Duodenal mucosa (tissue), 2 donors: ENCODE measurements around the gene MEIS2.

Source experiments
- H3K27ac ChIP-seq: one replicate; pipeline ENCODE4 v1.7.0; 2013; ENCODE audit warnings: low read depth, low read length
- H3K27me3 ChIP-seq, 2 donors: one replicate each; pipeline ENCODE4 v1.7.0; 2013; ENCODE audit warnings: low read length in 2 of 2, control low read depth in 1 of 2; ENCODE audit not compliant: insufficient read depth in 2 of 2, control insufficient read depth in 1 of 2
- H3K36me3 ChIP-seq, 2 donors: one replicate each; pipeline ENCODE4 v1.7.0; 2013; ENCODE audit warnings: low read length in 2 of 2, control low read depth in 1 of 2; ENCODE audit not compliant: insufficient read depth in 2 of 2, control insufficient read depth in 1 of 2
- H3K4me1 ChIP-seq, 2 donors: one replicate each; pipeline ENCODE4 v1.7.0; 2013; ENCODE audit warnings: low read length in 2 of 2, control low read depth in 1 of 2; ENCODE audit not compliant: insufficient read depth in 2 of 2, control insufficient read depth in 1 of 2
- H3K4me3 ChIP-seq, 2 donors: one replicate each; pipeline ENCODE4 v1.7.0; 2013; ENCODE audit warnings: low read length in 2 of 2, low read depth in 1 of 2
- H3K9ac ChIP-seq, 2 donors: one replicate each; pipeline ENCODE4 v1.7.0; 2013; ENCODE audit warnings: low read length in 2 of 2, low read depth in 1 of 2
- H3K9me3 ChIP-seq, 2 donors: one replicate each; pipeline ENCODE4 v1.7.0; 2013; ENCODE audit warnings: low read length in 2 of 2, control low read depth in 1 of 2; ENCODE audit not compliant: control insufficient read depth in 1 of 2

Gene MEIS2

DNA sequence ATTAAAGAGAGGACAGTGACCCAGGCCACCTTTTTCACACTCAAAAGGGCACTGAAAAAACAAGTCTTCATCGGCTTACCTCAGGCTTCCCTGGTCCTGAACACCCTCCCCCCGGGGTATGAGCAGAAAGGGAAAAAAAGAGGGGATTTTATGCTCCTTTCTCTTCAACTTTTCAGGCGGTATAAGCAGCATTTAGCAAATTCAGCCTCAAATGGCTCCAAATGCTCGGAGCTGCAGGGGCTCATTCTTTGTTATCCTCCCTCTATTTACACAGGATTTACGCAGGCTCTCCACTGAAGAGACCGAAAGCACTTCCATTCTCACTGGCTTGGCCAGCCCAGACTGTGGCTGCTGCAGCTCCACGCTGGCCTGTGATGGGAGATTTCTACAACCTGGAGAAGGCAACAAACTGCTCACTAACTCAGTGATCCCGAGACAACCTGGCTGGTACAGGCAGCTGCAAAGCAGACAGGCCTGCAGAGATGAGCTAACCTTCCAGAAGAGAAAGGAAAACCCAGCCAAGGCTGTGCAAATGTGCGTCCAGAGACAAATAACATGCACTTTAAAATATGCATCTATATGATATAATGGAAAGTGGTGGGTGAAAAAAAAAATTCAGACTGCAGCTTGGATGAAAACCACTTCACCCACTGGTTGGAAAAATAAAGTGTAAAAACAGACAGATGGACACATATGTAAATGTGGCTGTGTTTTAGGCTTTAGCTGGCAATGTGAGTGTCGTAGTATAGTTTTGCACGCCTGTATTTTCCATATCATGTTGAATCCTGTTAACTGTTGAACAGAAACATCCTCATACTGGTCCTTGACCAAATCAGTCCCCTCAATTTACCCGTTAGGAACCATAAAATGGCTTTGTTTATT, 54.2 kb downstream of the MEIS2 start:
- no peak overlapping the region for H3K4me3 ChIP-seq
- no peak overlapping the region for H3K27ac ChIP-seq
- H3K36me3 ChIP-seq, result no peaks in the 10 kb centered on the region
- no peaks in the 10 kb centered on the region for H3K4me1 ChIP-seq
- H3K9ac ChIP-seq, result no peak overlapping the region
- no peaks in the 10 kb centered on the region for H3K27me3 ChIP-seq
- no peaks in the 10 kb centered on the region for H3K9me3 ChIP-seq

DNA sequence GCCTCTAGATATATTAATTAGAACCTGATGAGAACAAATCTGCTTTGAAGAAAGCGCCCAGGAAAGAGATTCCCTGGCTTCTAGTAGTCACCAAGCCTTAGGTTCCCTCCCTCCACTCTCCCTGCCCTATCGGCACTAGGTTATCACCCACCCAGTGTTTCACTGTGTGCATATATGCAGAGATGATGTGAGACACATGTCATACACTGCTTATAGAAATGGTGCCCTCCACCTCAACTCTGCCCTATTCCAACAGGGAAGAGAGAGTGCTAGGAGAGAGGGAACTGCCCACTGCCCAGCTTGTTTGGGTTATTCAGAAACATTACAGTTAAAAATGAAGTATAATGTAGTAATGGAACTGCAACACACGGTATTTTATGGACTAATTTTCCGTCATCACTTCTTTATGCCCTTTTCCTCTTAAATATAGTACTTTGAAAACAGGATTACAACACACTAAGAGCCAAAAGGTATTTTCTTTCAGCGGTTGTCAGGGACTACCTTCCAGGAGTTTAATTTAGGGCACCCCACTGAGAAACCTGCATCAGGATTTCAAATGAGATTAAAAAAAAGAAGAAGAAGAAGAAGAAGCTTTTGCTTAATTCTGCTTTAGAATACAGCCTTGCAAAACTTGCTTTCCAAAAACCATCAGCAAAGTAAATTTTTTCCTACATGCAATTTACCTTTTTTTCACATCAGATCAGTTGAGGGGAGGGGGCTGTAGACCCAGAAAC, 55.3 kb downstream of the MEIS2 start:
- H3K36me3 ChIP-seq, result no peaks in the 10 kb centered on the region
- no peaks in the 10 kb centered on the region for H3K27me3 ChIP-seq
- H3K4me3 ChIP-seq, result no peak overlapping the region
- H3K4me1 ChIP-seq, result no peaks in the 10 kb centered on the region
- no peak overlapping the region for H3K9ac ChIP-seq
- no peak overlapping the region for H3K27ac ChIP-seq
- H3K9me3 ChIP-seq, result no peaks in the 10 kb centered on the region

- no peaks in the 10 kb centered on the region for H3K36me3 ChIP-seq
Measured at GRCh38 chr15:37041836-37042235, 58.5 kb downstream of the MEIS2 start.

DNA sequence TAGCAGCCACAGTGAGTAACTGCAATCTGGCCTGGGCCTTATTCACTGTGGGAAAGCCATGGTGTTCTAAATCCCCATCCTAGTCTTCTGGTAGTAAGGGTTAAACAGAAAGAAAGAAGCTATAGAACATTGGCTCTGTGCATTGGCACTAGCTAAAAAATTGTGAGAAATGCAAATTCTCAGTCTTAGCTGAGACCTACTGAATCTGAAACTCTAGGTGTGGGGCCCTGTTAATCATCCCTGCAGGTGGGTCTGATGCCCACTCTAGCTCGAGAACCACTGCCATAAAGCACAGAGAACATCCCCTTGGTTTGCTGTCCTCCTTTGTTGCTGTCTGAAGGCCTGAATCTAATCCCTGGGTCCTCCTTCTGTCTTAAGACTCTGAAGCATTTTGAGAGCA, 59.3 kb downstream of the MEIS2 start:
- H3K4me3 ChIP-seq, result no peak overlapping the region
- no peaks in the 10 kb centered on the region for H3K4me1 ChIP-seq
- no peaks in the 10 kb centered on the region for H3K27me3 ChIP-seq
- no peaks in the 10 kb centered on the region for H3K36me3 ChIP-seq
- no peaks in the 10 kb centered on the region for H3K9me3 ChIP-seq
- H3K9ac ChIP-seq, result no peak overlapping the region
- no peak overlapping the region for H3K27ac ChIP-seq

More at GRCh38 chr15:37041836-37042235, 58.5 kb downstream of the MEIS2 start:
- Histone ChIP-seq H3K4me3 (no peak overlapping the region), H3K27me3 (no peaks in the 10 kb centered on the region), H3K9me3 (no peaks in the 10 kb centered on the region), H3K9ac (no peak overlapping the region), H3K4me1 (no peaks in the 10 kb centered on the region), H3K27ac (no peak overlapping the region)

DNA sequence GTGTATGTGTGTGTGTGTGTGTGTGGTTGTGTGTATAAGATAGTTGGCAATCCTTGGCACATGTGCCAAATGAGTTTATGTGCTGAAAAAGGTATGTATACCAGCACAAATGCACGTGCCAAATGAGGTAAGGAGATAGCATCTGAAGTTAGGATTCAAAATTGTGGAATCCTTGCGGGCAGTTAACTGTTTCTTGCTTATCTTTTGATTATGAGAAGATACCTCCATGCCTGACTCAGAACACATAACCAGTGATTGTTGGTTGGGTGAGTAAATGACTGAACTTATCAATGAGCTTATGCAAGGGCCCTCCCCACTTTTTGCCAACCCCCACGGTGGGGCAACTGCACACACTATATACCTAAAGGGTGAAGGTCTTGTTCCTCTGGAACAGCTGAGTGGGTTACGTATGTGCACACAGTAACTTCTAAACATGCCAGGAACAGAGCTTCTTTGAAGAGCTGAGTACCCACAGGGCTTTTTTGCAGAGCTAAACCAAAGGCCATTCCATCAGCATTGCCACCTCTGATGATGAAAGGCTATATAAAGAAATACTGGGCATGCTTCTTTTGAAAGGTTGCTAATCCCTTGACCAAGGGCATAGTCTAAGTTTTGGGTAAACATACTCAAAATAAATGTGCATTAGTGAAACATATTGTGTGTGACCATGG, 60.1 kb downstream of the MEIS2 start:
- Histone ChIP-seq H3K27me3 (no peaks in the 10 kb centered on the region), H3K9ac (no peak overlapping the region), H3K27ac (no peak overlapping the region), H3K9me3 (no peaks in the 10 kb centered on the region), H3K36me3 (no peaks in the 10 kb centered on the region), H3K4me1 (peaks cover 4% of the 10 kb centered on the region in 2 donors), H3K4me3 (no peak overlapping the region)

GRCh38 chr15:37038716-37039106, 61.6 kb downstream of the MEIS2 start:
- Histone ChIP-seq H3K27ac (no peak overlapping the region), H3K27me3 (no peaks in the 10 kb centered on the region), H3K4me3 (no peak overlapping the region), H3K9ac (no peak overlapping the region), H3K36me3 (no peaks in the 10 kb centered on the region), H3K9me3 (no peaks in the 10 kb centered on the region), H3K4me1 (peaks cover 5 to 13% of the 10 kb centered on the region in 2 donors)

GRCh38 chr15:37037850-37038715, 62.3 kb downstream of the MEIS2 start:
- no peak overlapping the region for H3K9ac ChIP-seq
- H3K27ac ChIP-seq, result no peak overlapping the region
- no peak overlapping the region for H3K4me3 ChIP-seq
- no peaks in the 10 kb centered on the region for H3K36me3 ChIP-seq
- no peaks in the 10 kb centered on the region for H3K9me3 ChIP-seq
- peaks cover 5 to 13% of the 10 kb centered on the region in 2 donors for H3K4me1 ChIP-seq
- H3K27me3 ChIP-seq, result no peaks in the 10 kb centered on the region

- Histone ChIP-seq H3K9ac (no peak overlapping the region), H3K9me3 (no peaks in the 10 kb centered on the region), H3K27me3 (no peaks in the 10 kb centered on the region), H3K4me1 (peaks cover 5 to 14% of the 10 kb centered on the region in 2 donors), H3K27ac (no peak overlapping the region), H3K4me3 (no peak overlapping the region), H3K36me3 (no peaks in the 10 kb centered on the region)
Measured at GRCh38 chr15:37037071-37037655, 63.2 kb downstream of the MEIS2 start.
